ENCODE results near the gene C20orf141.
"Not testable (repeated sequence)": the region's sequence is repeated elsewhere in the genome, so short reads cannot be mapped to it uniquely, and the experiment has no call there.

C20orf141 gene

GRCh38 chr20:2799688-2800520 lies 14.9 kb upstream of the C20orf141 start:
- no peak for DNase-seq

GRCh38 chr20:2800521-2801285 lies 14.1 kb upstream of the C20orf141 start, which contains the start of gene CPXM1:
TSS of gene CPXM1 (minus strand) at chr20:2800627. CDS start at chr20:2800572, 55 bp downstream.
- no peak for DNase-seq

GRCh38 chr20:2801286-2801728 lies 13.5 kb upstream of the C20orf141 start:
- DNase-seq = no peak

GRCh38 chr20:2804041-2804828 lies 10.6 kb upstream of the C20orf141 start:
- DNase-seq = no peak

GRCh38 chr20:2804852-2805688 lies 9.7 kb upstream of the C20orf141 start:
- DNase-seq = no peak

- no peak for DNase-seq
Measured at GRCh38 chr20:2805689-2806350, 9.0 kb upstream of the C20orf141 start.

- no peak for DNase-seq
Measured at GRCh38 chr20:2806351-2806701, 8.5 kb upstream of the C20orf141 start.

- DNase-seq = no peak
Measured at GRCh38 chr20:2807019-2807418, 7.8 kb upstream of the C20orf141 start.

- DNase-seq = not testable (repeated sequence)
Measured at GRCh38 chr20:2807929-2808328, 6.9 kb upstream of the C20orf141 start.

GRCh38 chr20:2809690-2810089 lies 5.1 kb upstream of the C20orf141 start:
- DNase-seq = no peak

- DNase-seq = no peak
Measured at GRCh38 chr20:2812189-2812588, 2.6 kb upstream of the C20orf141 start.

- no peak for DNase-seq
Measured at GRCh38 chr20:2814076-2814475, 711 bp upstream of the C20orf141 start.

GRCh38 chr20:2815242-2815900 lies 584 bp downstream of the C20orf141 start:
- DNase-seq = no peak

- DNase-seq = no peak
Measured at GRCh38 chr20:2816030-2816582, 1.3 kb downstream of the C20orf141 start, which contains the start of gene TMEM239. TSS of gene TMEM239 (plus strand) at chr20:2816364. CDS start at chr20:2816555, 191 bp downstream.

- no peak for DNase-seq
Measured at GRCh38 chr20:2816583-2817340, 2.0 kb downstream of the C20orf141 start.

GRCh38 chr20:2817341-2817726 lies 2.5 kb downstream of the C20orf141 start:
- DNase-seq = no peak

- DNase-seq = no peak
Measured at GRCh38 chr20:2817891-2818595, 3.3 kb downstream of the C20orf141 start.

GRCh38 chr20:2820084-2820895 lies 5.5 kb downstream of the C20orf141 start:
- no peak for DNase-seq
